ENCODE data around the gene GON4L. TPM values are rescaled to one million over a fixed set of nuclear protein-coding genes. Genes with fewer than 3 reads are reported as not detected.
"Not testable (repeated sequence)": the region's sequence is repeated elsewhere in the genome, so short reads cannot be mapped to it uniquely, and the experiment has no call there.

GON4L gene
- total and polyA plus RNA-seq, 2 experiments from 2014 or later, result 26.4 to 42.0 TPM

- H3K27me3 ChIP-seq, result no peaks in the 10 kb centered on the region
- H3K4me1 ChIP-seq (ENCODE audit: low read depth), result no peaks in the 10 kb centered on the region
- H3K27ac ChIP-seq, result no peak overlapping the region
- H3K36me3 ChIP-seq, result peaks cover 10% of the 10 kb centered on the region
- TF ChIP-seq, protein P1, sequence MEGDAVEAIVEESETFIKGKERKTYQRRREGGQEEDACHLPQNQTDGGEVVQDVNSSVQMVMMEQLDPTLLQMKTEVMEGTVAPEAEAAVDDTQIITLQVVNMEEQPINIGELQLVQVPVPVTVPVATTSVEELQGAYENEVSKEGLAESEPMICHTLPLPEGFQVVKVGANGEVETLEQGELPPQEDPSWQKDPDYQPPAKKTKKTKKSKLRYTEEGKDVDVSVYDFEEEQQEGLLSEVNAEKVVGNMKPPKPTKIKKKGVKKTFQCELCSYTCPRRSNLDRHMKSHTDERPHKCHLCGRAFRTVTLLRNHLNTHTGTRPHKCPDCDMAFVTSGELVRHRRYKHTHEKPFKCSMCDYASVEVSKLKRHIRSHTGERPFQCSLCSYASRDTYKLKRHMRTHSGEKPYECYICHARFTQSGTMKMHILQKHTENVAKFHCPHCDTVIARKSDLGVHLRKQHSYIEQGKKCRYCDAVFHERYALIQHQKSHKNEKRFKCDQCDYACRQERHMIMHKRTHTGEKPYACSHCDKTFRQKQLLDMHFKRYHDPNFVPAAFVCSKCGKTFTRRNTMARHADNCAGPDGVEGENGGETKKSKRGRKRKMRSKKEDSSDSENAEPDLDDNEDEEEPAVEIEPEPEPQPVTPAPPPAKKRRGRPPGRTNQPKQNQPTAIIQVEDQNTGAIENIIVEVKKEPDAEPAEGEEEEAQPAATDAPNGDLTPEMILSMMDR (IDR thresholded peaks at IDR 0.05; ENCODE audit: low read depth, low read length), result no peak
- DNase-seq (ENCODE audit: low read depth in 1 of 2, low spot score in 1 of 2), result no peak
- H3K4me3 ChIP-seq, result no peak overlapping the region
- no peaks in the 10 kb centered on the region for H3K9me3 ChIP-seq (ENCODE audit: low read depth)
Measured at GRCh38 chr1:155719703-155720102, 137.3 kb downstream of the GON4L start.

GRCh38 chr1:155718524-155719115 lies 138.4 kb downstream of the GON4L start:
- DNase-seq (ENCODE audit: low read depth in 1 of 2, low spot score in 1 of 2); H3K27ac ChIP-seq: not testable (repeated sequence)

GRCh38 chr1:155717041-155717440 lies 140.0 kb downstream of the GON4L start:
- no peaks in the 10 kb centered on the region for H3K27me3 ChIP-seq
- no peak overlapping the region for H3K4me3 ChIP-seq
- no peak overlapping the region for H3K27ac ChIP-seq
- H3K4me1 ChIP-seq (ENCODE audit: low read depth), result no peaks in the 10 kb centered on the region
- TF ChIP-seq, protein P1 (IDR thresholded peaks at IDR 0.05; ENCODE audit: low read depth, low read length), result no peak
- no peak for DNase-seq (ENCODE audit: low read depth in 1 of 2, low spot score in 1 of 2)
- peaks cover 5% of the 10 kb centered on the region for H3K36me3 ChIP-seq
- no peaks in the 10 kb centered on the region for H3K9me3 ChIP-seq (ENCODE audit: low read depth)

More at GRCh38 chr1:155718524-155719115, 138.4 kb downstream of the GON4L start:
- not testable (repeated sequence) for H3K4me3 ChIP-seq; H3K4me1 ChIP-seq (ENCODE audit: low read depth); H3K9me3 ChIP-seq (ENCODE audit: low read depth); H3K27me3 ChIP-seq
- H3K36me3 ChIP-seq, result peaks cover 10% of the 10 kb centered on the region

GRCh38 chr1:155715777-155716176 lies 141.2 kb downstream of the GON4L start:
- Histone ChIP-seq H3K36me3 (peaks cover 2% of the 10 kb centered on the region), H3K4me3 (no peak overlapping the region), H3K9me3 (ENCODE audit: low read depth) (no peaks in the 10 kb centered on the region), H3K27ac (no peak overlapping the region), H3K4me1 (ENCODE audit: low read depth) (no peaks in the 10 kb centered on the region), H3K27me3 (no peaks in the 10 kb centered on the region)
- TF ChIP-seq, protein P1 (IDR thresholded peaks at IDR 0.05; ENCODE audit: low read depth, low read length), result no peak
- no peak for DNase-seq (ENCODE audit: low read depth in 1 of 2, low spot score in 1 of 2)

DNA sequence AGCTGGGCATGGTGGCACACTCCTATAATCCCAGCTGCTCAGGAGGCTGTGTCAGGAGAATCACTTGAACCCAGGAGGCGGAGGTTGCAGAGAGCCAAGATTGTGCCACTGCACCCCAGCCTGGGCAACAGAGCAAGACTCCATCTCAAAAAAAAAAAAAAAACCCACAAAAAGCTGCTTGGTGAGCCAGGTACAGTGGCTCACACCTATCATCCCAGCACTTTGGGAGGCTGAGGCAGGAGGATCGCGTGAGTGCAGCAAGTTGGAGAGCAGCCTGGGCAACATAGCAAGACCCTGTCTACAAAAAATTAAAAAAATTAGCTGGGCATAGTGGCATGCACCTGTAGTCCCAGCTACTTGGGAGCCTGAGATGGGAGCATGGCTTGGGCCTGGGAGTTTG lies 142.0 kb downstream of the GON4L start:
- H3K36me3 ChIP-seq; H3K27me3 ChIP-seq; H3K27ac ChIP-seq; H3K9me3 ChIP-seq (ENCODE audit: low read depth); H3K4me3 ChIP-seq; DNase-seq (ENCODE audit: low read depth in 1 of 2, low spot score in 1 of 2); H3K4me1 ChIP-seq (ENCODE audit: low read depth): not testable (repeated sequence)

DNA sequence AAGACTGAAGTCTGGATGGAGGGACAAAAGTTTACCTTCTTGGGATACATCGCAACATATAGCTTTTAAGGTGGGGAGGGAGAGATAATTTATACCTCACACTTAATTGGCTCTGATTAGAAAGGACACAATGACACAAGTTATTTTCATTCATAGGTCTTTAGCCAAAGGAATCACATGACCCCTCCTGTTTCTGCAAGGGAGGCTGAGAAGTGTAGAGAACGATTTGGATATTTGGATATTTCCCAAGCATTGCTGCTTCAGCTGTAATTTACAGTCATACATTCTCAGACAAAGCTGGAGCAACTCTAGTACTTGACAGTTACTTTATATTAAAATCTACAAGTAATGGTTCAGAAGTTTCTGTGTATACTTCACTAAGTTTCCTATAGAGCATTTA lies 143.9 kb downstream of the GON4L start:
- H3K4me1 ChIP-seq (ENCODE audit: low read depth), result no peaks in the 10 kb centered on the region
- TF ChIP-seq, protein P1 (IDR thresholded peaks at IDR 0.05; ENCODE audit: low read depth, low read length), result no peak

DNA sequence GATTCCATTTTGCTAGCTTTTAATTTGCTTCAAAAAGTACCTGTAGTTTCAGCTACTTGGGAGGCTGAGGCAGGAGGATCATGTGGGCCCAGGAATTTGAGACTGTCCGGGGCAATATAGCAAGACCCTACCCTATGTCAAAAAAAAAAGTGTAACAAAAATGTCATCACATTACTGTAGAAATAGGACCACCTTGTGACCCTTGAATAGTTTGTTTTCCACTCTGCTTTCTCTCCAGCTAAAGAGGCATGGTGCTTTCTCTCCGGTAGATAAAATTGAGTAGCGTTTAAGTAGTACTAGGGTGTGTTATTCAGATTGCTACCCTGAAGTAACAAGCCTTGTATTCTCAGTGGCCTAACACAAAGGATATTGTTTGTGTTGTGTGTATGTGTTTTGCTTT lies 144.4 kb downstream of the GON4L start:
- H3K9me3 ChIP-seq (ENCODE audit: low read depth); H3K36me3 ChIP-seq; H3K27me3 ChIP-seq; H3K4me3 ChIP-seq; H3K4me1 ChIP-seq (ENCODE audit: low read depth); H3K27ac ChIP-seq; DNase-seq (ENCODE audit: low read depth in 1 of 2, low spot score in 1 of 2): not testable (repeated sequence)

More for the DNA sequence above, 143.9 kb downstream of the GON4L start:
- Histone ChIP-seq H3K27ac (no peak overlapping the region), H3K27me3 (no peaks in the 10 kb centered on the region), H3K4me3 (no peak overlapping the region), H3K9me3 (ENCODE audit: low read depth) (no peaks in the 10 kb centered on the region), H3K36me3 (peaks cover 3% of the 10 kb centered on the region)
- no peak for DNase-seq (ENCODE audit: low read depth in 1 of 2, low spot score in 1 of 2)

DNA sequence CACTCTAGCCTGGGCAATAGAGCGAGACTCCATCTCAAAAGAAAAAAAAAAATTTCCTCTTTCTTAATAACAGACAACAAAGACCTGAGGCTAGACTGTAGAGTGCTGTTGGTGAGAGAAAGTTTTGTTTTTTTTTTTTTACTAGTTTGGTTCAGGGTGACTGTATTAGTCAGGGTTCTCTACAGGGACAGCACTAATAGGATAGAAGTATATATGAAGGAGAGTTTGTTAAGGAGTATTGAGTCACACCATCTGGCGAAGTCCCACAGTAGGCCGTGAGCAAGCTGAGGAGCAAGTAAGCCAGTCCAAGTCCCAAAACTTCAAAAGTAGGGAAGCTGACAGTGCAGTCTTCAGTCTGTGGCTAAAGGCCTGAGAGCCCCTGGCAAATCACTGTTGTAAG lies 145.6 kb downstream of the GON4L start:
- not testable (repeated sequence) for DNase-seq (ENCODE audit: low read depth in 1 of 2, low spot score in 1 of 2); H3K36me3 ChIP-seq; H3K4me3 ChIP-seq; H3K9me3 ChIP-seq (ENCODE audit: low read depth); H3K27ac ChIP-seq; H3K27me3 ChIP-seq; H3K4me1 ChIP-seq (ENCODE audit: low read depth)
